Transverse colon (tissue), 4 donors: ENCODE results near the gene EPHB4. TPM values are rescaled to one million over a fixed set of nuclear protein-coding genes. Genes with fewer than 3 reads are reported as not detected.

Experiments
- DNase-seq: peaks from one replicate; pipeline ENCODE4 v3.0.0-alpha.2; 2019
- H3K27ac ChIP-seq, 4 donors: fragments of 200-600 bp; sonication (generic); 2 replicates each; pipeline ENCODE4 v1.5.1; 2016 to 2018; ENCODE audit warnings: inconsistent platforms in 4 of 4
- H3K27me3 ChIP-seq: fragments of 200-600 bp; sonication (generic); 2 replicates; pipeline ENCODE4 v1.5.1; 2017; ENCODE audit warnings: inconsistent platforms
- H3K36me3 ChIP-seq, 4 donors: fragments of 200-600 bp; sonication (generic); 2 replicates each; pipeline ENCODE4 v1.5.1; 2017 to 2019; ENCODE audit warnings: inconsistent platforms in 4 of 4
- H3K4me1 ChIP-seq, 4 donors: fragments of 200-600 bp; sonication (generic); 2 replicates each; pipeline ENCODE4 v1.5.1; 2017 to 2020; ENCODE audit warnings: inconsistent platforms in 4 of 4
- H3K4me3 ChIP-seq, 4 donors: fragments of 200-600 bp; sonication (generic); 1 replicate in 1 of 4; 2 replicates in 3 of 4; pipeline versions ENCODE4 v1.5.1 to v1.6.1; 2017 to 2019; ENCODE audit warnings: inconsistent platforms in 4 of 4
- H3K9me3 ChIP-seq, 2 donors: fragments of 200-600 bp; sonication (generic); 2 replicates each; pipeline ENCODE4 v1.5.1; 2017 to 2019; ENCODE audit warnings: inconsistent platforms in 2 of 2
- CTCF ChIP-seq, 5 experiments: fragments of 200-600 bp in 3 of 5; fragments of 450-650 bp in 2 of 5; sonication (generic) in 3 of 5; IDR thresholded peaks; 1 replicate in 2 of 5; 2 replicates in 3 of 5; pipeline ENCODE4 v1.5.1; 2016 to 2017; ENCODE audit warnings: antibody characterized with exemption in 5 of 5, inconsistent platforms in 3 of 5, mild to moderate bottlenecking in 2 of 5, moderate library complexity in 1 of 5
- EP300 ChIP-seq: sonication (generic); formaldehyde crosslinking; IDR thresholded peaks from one replicate; pipeline ENCODE4 v1.6.1; 2017; ENCODE audit warnings: antibody characterized with exemption, low read depth
- POLR2A ChIP-seq: fragments of 450-650 bp; IDR thresholded peaks from one replicate; pipeline ENCODE4 v1.6.1; 2016; ENCODE audit warnings: antibody characterized with exemption, mild to moderate bottlenecking, moderate library complexity
- POLR2AphosphoS5 ChIP-seq, 3 donors: sonication (generic); formaldehyde crosslinking; IDR thresholded peaks; one replicate each; pipeline ENCODE4 v1.6.1; 2016; ENCODE audit warnings: antibody characterized with exemption in 3 of 3
- WGBS, 2 donors: methylation state at CpG; one replicate each; pipeline ENCODE4 v1.1.5; 2018; ENCODE audit warnings: low coverage in 1 of 2; 5-methylcytosine and 5-hydroxymethylcytosine counted together
- in situ Hi-C, 4 donors: fragments of 200-750 bp; cut with MboI; loops; one replicate each; pipeline versions ENCODE4 v1.15.0 to v1.15.1; 2017; ENCODE audit warnings: low sequenced_read_pairs in 3 of 4, low pct_ligation_motif_present in 1 of 4, low pct_unique_long_range_greater_than_20kb in 1 of 4
- intact Hi-C: fragments of 100-400 bp; cut with DNase I; formaldehyde crosslinking; loops from one replicate; pipeline ENCODE4 v1.15.1; 2023; ENCODE audit warnings: low total_unique reads
- total RNA-seq, 4 donors: library from RNA; depleted of rRNA; stranded (reverse); fragments of >200 nt; gene quantifications; one replicate each; pipeline ENCODE4 v1.1.0, GENCODE V29; 2016

EPHB4 gene
- total RNA-seq, 4 donors from 2014 or later: 23.2 to 95.5 (median 43.5) TPM

- no peaks in the 10 kb centered on the region for H3K9me3 ChIP-seq
- 95 to 100% methylated on average over 2 to 18 of the region's 18 CpGs for WGBS, 2 donors
- intact Hi-C loops (no loop called here), in situ Hi-C loops (no loop called here)
- H3K36me3 ChIP-seq: no peaks in the 10 kb centered on the region
- TF ChIP-seq EP300: no peak
- TF ChIP-seq POLR2A: no peak
- no peak for TF ChIP-seq CTCF (IDR thresholded peaks at IDR 0.05)
- no peak for TF ChIP-seq POLR2AphosphoS5 (IDR thresholded peaks at IDR 0.05)
- no peak for DNase-seq
- H3K4me1 ChIP-seq: peaks cover 6 to 19% (median 14%) of the 10 kb centered on the region in 4 donors
- H3K4me3 ChIP-seq: no peak overlapping the region
- H3K27me3 ChIP-seq: no peaks in the 10 kb centered on the region
- no peak overlapping the region for H3K27ac ChIP-seq
Observed at GRCh38 chr7:100839361-100839760, 12.0 kb upstream of the EPHB4 start.

GRCh38 chr7:100837099-100837836 lies 9.9 kb upstream of the EPHB4 start:
- intact Hi-C loops: no loop called here
- H3K27me3 ChIP-seq: no peaks in the 10 kb centered on the region
- peak overlapping the region; percentile 80 to 89 (median 88) for H3K27ac ChIP-seq
- TF ChIP-seq POLR2AphosphoS5 (IDR thresholded peaks at IDR 0.05): peak; percentile 64 to 77 (median 65)
- no peak for TF ChIP-seq EP300
- peak; percentile 56 for TF ChIP-seq POLR2A
- peak; percentile 92 for DNase-seq
- peak overlapping the region; percentile 5 to 43 (median 30) for H3K4me3 ChIP-seq
- H3K9me3 ChIP-seq: no peaks in the 10 kb centered on the region
- H3K4me1 ChIP-seq: peaks cover 6 to 24% (median 15%) of the 10 kb centered on the region in 4 donors
- H3K36me3 ChIP-seq: no peaks in the 10 kb centered on the region
- 3 to 25% methylated on average over 1 to 35 of the region's 37 CpGs for WGBS, 2 donors
- in situ Hi-C loops: no loop called here

- no peaks in the 10 kb centered on the region for H3K36me3 ChIP-seq
- WGBS, 2 donors: 18% methylated on average over 6 of the region's 6 CpGs; no CpG with 5 or more reads in 1 of the 2 donors
- H3K27me3 ChIP-seq: no peaks in the 10 kb centered on the region
- H3K4me1 ChIP-seq: peaks cover 6 to 28% (median 17%) of the 10 kb centered on the region in 4 donors
- in situ Hi-C loops (no loop called here), intact Hi-C loops (no loop called here)
- H3K4me3 ChIP-seq: peak overlapping the region; percentile 5 to 43 (median 30)
- TF ChIP-seq CTCF (IDR thresholded peaks at IDR 0.05) (no peak), EP300 (no peak), POLR2AphosphoS5 (IDR thresholded peaks at IDR 0.05) (no peak), POLR2A (no peak)
- H3K27ac ChIP-seq: peak overlapping the region; percentile 80 to 89 (median 88)
- H3K9me3 ChIP-seq: no peaks in the 10 kb centered on the region
- DNase-seq: no peak
Observed at GRCh38 chr7:100836812-100837098, 9.4 kb upstream of the EPHB4 start.

GRCh38 chr7:100835903-100836811 lies 8.8 kb upstream of the EPHB4 start:
- intact Hi-C loops: no loop called here
- WGBS, 2 donors: 21 to 42% methylated on average over 8 to 17 of the region's 17 CpGs
- TF ChIP-seq CTCF (IDR thresholded peaks at IDR 0.05) (no peak), POLR2AphosphoS5 (IDR thresholded peaks at IDR 0.05) (no peak)
- no peak overlapping the region for H3K4me3 ChIP-seq
- in situ Hi-C loops: no loop called here
- no peaks in the 10 kb centered on the region for H3K36me3 ChIP-seq
- peaks cover 6 to 32% (median 18%) of the 10 kb centered on the region in 4 donors for H3K4me1 ChIP-seq
- H3K9me3 ChIP-seq: no peaks in the 10 kb centered on the region
- peak; percentile 78 for DNase-seq
- H3K27ac ChIP-seq: peak overlapping the region; percentile 80 to 89 (median 88)
- H3K27me3 ChIP-seq: no peaks in the 10 kb centered on the region
